HL-60 (cell line): ENCODE measurements around the gene IL2RA.

Source experiments
- GABPA ChIP-seq: IDR thresholded peaks from 2 replicates; pipeline ENCODE4 v1.6.1; 2012; ENCODE audit warnings: low read depth
- POLR2AphosphoS5 ChIP-seq: IDR thresholded peaks from 2 replicates; pipeline ENCODE4 v1.6.1; 2012; ENCODE audit warnings: low read depth
- SPI1 ChIP-seq: IDR thresholded peaks from 2 replicates; pipeline ENCODE4 v1.6.1; 2012; ENCODE audit warnings: low read depth, mild to moderate bottlenecking, borderline replicate concordance
- TF ChIP-seq, protein P1 (sequence below): IDR thresholded peaks from one replicate; pipeline ENCODE4 v1.5.1; 2011; ENCODE audit warnings: low read length, control low read depth, inconsistent platforms; ENCODE audit not compliant: insufficient read depth
- TF ChIP-seq, protein P2 (sequence below): IDR thresholded peaks from 2 replicates; pipeline ENCODE4 v1.6.1; 2012; ENCODE audit warnings: low read depth; ENCODE audit not compliant: insufficient replicate concordance

DNA sequence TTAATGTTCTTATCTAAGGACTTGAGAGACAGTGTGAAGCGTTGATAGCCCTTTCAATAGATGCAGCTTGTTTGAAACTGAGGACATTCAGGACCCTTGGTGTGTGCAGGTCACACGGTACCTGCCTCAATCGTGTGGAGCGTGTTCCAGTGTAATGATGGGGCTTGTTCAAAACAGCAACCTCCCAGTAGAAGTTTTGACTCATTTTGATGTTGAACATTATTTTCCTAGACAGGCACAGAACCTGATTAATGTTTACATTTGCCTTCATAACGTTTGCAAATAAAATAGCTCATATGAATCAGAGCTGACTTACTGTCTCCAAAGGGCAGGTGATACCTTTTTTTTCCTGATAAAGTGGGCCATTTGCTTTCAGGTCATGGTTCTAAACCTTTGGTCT is 48.0 kb upstream of the IL2RA start:
- TF ChIP-seq POLR2AphosphoS5, result no peak
- TF ChIP-seq, protein P1, sequence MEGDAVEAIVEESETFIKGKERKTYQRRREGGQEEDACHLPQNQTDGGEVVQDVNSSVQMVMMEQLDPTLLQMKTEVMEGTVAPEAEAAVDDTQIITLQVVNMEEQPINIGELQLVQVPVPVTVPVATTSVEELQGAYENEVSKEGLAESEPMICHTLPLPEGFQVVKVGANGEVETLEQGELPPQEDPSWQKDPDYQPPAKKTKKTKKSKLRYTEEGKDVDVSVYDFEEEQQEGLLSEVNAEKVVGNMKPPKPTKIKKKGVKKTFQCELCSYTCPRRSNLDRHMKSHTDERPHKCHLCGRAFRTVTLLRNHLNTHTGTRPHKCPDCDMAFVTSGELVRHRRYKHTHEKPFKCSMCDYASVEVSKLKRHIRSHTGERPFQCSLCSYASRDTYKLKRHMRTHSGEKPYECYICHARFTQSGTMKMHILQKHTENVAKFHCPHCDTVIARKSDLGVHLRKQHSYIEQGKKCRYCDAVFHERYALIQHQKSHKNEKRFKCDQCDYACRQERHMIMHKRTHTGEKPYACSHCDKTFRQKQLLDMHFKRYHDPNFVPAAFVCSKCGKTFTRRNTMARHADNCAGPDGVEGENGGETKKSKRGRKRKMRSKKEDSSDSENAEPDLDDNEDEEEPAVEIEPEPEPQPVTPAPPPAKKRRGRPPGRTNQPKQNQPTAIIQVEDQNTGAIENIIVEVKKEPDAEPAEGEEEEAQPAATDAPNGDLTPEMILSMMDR, result no peak
- TF ChIP-seq, protein P2, sequence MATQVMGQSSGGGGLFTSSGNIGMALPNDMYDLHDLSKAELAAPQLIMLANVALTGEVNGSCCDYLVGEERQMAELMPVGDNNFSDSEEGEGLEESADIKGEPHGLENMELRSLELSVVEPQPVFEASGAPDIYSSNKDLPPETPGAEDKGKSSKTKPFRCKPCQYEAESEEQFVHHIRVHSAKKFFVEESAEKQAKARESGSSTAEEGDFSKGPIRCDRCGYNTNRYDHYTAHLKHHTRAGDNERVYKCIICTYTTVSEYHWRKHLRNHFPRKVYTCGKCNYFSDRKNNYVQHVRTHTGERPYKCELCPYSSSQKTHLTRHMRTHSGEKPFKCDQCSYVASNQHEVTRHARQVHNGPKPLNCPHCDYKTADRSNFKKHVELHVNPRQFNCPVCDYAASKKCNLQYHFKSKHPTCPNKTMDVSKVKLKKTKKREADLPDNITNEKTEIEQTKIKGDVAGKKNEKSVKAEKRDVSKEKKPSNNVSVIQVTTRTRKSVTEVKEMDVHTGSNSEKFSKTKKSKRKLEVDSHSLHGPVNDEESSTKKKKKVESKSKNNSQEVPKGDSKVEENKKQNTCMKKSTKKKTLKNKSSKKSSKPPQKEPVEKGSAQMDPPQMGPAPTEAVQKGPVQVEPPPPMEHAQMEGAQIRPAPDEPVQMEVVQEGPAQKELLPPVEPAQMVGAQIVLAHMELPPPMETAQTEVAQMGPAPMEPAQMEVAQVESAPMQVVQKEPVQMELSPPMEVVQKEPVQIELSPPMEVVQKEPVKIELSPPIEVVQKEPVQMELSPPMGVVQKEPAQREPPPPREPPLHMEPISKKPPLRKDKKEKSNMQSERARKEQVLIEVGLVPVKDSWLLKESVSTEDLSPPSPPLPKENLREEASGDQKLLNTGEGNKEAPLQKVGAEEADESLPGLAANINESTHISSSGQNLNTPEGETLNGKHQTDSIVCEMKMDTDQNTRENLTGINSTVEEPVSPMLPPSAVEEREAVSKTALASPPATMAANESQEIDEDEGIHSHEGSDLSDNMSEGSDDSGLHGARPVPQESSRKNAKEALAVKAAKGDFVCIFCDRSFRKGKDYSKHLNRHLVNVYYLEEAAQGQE, result no peak
- no peak for TF ChIP-seq GABPA
- no peak for TF ChIP-seq SPI1
